ENCODE results near the gene RPS24.
"Not testable (repeated sequence)": the region's sequence is repeated elsewhere in the genome, so short reads cannot be mapped to it uniquely, and the experiment has no call there.

RPS24 gene

DNA sequence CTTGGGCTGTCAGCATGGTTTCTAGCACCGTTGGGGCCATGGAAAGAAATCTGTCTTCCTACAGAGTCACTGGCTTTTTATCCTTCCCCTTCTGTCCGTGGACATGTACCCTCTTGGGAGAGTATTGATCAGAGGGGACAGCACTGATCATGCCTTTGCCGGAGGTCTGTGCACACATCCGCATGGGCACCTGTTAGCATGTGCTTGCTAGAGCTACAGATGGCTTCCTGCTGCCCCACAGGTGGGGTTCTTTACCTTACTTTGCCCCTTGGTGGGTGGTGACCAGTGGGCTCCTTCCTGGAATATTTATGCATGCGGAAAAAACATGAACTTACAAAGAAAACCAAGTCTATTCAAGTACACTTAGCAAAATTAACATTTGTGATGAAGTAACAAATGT, 24.9 kb downstream of the RPS24 start:
- DNase-seq = no peak

DNA sequence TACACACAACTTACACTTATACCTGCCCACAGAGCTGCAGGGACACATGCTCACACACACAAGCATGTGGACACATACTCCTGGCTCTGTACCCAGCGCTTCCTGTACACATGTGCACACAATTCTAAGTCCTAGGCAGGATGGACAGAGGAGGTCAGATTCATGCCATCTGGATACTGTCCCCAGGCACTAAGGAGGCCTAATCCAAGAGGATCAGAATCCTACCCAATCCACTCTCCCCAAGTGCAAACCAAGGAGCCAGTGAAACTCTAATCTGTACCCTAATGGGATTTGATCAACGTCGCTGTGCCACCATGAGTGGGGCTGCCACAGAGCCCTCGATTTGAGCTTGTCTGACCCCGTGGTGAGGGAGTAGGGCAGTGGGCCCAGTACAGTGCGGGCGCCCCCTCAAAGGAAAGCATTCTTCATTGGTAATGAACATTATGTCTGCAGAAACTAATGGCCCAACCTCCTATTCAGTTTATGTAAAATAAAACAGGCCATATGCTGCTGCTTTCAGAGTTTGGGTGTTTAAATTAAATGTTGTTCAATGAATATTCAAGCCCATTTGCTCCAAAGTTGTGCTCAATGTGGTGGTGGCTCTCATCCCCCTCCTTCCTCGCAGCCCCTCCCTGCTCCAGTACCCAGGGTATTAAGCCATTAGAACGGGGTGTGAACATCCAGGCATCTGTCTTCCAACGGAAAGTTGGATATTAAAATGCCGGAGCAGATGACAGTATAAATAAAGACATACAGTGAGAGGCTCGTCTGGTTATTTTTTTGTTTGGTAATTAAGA, 26.4 kb downstream of the RPS24 start:
- DNase-seq = no peak

DNA sequence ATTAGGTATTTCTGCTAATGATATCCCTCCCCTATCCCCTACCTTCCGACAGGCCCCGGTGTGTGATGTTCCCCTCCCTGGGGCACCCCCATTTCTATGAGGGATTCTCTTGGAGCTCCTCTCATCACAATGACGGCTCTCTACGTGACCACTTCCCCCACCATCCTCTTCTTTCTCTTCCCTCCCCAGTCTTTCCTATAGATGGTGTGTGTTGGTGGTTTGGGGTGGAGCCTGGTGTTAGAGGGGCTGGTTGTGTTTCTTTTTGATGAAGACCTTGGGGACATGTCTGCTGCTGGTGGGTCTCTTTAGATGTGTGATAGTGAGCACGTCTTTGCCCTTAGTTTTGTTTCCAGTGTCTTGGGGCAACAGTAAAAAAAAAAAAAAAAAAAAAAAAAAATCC, 28.6 kb downstream of the RPS24 start:
- DNase-seq = no peak

DNA sequence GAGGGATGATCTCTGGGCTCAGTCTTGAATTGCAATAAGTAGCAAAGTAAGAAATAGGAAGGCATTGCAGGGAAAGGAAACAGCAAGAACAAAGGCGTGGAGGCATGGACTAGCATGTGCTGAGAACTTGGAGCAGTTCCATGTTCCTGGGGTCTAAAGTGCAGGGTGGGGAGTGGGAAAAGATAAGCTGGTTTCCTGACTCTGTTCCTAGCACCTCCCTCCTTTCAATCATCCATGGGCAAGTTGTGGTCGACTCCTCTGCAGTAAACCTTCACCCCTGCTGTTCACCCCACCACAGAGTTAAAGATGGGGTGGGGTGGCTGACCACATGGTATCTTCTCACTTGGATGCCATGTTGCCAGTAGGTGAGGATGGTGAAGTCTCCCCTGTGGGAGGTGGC, 29.6 kb downstream of the RPS24 start:
- DNase-seq = no peak

DNA sequence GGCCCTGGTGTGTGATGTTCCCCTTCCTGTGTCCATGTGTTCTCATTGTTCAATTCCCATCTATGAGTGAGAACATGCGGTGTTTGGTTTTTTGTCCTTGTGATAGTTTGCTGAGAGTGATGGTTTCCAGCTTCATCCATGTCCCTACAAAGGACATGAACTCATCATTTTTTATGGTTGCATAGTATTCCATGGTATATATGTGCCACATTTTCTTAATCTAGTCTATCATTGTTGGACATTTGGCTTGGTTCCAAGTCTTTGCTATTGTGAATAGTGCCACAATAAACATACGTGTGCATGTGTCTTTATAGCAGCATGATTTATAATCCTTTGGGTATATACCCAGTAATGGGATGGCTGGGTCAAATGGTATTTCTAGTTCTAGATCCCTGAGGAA, 31.3 kb downstream of the RPS24 start:
- not testable (repeated sequence) for DNase-seq

DNA sequence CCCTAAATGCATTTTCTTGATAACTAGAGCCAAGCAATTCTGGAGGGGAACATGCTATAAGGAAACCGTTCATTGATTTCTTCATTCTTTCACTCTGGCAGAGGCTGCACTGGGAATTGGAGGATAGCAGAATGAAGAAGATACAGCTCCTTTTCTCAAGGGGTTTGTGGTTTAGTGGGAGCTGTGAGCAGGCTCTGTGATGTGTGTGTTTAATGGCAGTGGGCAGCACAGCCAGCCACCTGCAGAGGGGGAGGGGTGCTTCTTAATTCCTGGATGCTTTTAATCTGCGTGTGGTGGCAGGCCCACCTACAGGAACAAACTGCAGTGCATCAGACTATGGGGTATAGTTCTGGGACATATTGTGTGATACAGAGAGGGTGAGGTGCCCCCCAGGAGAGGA, 31.9 kb downstream of the RPS24 start:
- DNase-seq = no peak

DNA sequence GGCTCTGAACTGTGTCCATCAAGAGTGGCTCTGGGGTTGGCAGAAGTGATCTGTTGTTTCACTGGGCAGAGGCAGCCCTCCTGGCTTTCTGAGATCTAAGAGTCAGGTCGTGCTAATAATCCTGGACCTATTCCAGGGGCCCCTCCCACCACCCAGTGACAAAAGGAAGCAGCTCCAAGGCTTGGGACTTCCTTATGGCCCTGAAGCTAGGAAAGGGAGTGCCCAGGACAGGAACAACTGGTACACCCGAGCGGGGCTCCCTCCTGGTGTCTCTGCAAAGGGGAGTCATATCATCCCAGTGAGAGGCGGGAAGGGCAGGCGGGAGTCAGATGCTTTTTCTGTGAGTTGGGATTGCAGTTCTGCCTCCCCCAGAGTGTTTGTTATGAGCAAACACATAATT, 32.3 kb downstream of the RPS24 start:
- no peak for DNase-seq

DNA sequence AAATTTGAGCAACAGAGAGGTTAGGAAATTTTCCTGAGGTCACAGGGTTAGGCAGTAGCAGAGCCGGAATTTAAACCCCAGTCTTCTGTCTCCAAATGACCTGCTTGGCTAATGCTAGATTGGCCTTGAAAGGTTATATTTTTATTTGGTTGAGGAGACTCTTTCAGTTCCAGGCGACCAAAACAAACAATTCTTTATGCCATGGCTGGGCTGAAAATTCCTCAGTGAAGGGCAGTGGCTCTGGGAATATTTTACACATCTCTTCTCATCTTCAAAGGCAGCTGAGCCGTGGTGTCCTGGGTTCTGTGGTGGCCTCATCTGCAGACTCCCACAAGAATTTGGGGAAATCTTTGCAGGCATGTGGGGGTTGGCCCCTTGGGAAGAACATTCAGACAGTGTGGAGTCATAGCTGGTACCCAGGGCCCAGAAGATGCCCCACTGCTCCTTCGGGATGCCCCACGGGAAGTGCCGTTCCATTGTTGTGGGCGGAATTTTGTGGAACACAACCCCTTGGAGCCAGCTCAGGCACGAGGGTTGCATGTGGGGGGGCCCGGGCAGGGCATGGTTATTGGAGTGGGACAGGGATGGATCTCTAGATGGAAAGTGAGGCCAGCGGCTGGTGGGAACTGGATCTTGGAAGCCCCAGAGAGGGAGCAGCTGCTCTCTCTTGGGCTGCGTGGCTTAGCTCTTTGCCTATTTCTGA, 33.2 kb downstream of the RPS24 start:
- DNase-seq = no peak

DNA sequence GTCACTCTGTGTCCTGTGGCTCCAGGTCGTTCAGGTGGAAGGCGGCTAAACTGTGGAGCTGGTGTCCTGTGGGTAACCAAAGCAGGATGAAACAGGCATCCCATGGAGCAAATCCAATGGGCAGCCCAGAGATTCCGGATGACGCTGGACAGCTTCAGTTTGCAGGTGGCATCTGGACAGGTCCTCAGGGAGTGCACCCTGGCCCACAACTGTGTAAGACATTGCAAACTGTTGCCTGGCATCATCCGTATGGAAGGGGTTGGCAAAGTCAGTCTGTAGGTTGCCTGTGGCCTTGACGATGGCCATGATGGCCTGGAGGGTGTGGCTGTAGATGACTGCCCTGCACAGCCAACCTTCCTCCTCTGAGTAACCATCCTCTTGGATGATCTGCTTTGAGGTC, 35.5 kb downstream of the RPS24 start:
- no peak for DNase-seq

DNA sequence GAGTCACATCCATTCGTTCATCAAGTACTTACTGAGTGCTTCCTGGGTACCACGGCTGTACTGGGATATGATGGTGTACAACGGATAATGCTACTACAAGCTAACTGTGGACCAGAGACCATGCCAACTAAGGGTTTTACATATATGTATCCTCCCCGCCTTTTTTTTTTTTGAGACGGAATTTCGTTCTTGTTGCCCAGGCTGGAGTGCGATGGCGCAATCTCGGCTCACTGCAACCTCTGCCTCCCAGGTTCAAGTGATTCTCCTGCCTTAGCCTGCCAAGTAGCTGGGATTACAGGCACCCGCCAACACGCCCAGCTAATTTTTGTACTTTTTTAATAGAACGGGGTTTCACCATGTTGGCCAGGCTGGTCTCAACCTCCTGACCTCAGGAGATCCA, 36.4 kb downstream of the RPS24 start:
- DNase-seq = not testable (repeated sequence)

DNA sequence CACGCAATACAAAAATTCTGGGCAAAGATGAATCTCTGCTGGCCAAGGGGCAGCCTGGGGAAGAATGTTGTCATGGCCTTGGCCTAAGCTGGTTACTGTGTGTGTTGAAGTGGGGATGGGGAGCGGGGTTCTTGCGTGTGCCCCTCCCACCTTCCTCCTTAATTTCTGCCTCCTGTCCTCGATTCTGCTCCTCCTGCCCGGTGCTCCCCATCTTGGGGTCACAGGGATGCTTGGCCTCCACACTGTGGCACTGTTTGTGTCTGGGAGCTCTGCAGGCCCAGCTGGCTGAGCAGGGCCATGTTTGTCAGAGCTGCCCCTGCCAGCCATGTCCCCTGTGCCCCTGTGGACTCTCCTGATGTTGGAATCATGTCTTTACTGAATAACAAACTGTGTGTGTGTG, 37.1 kb downstream of the RPS24 start:
- no peak for DNase-seq

DNA sequence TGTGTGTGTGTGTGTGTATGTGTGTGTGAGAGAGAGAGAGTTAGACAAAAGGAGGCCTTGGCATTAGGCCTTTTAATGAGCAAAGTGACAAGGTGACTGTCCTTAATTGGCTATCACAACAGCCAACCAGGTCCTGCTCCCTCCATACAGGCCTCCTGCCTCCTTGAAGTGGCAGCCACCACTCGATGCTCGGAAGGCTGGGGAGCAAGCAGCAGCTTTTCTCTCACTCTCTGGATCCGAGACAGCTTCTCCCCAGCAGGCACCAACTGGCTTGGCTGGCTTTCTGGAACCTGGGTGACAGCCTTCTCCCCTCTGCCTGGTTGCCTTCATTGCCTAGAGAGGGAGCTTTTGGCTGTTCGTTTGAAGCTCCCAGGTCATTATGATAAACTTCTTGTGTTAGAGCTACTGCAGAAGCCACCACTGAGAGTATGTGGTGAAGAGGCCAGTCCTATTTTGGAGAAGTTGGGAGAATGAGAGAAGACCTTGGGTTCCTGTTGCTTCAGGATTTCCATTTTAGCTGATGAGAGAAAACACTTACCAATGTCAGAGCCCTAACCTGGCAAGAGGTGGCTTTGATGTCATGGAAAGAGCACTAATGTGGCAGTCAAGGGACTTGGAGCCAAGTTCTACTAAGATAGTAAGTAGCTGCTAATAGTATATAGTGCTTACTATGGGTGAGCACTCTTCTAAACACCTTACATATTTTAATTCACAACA, 37.6 kb downstream of the RPS24 start:
- no peak for DNase-seq

DNA sequence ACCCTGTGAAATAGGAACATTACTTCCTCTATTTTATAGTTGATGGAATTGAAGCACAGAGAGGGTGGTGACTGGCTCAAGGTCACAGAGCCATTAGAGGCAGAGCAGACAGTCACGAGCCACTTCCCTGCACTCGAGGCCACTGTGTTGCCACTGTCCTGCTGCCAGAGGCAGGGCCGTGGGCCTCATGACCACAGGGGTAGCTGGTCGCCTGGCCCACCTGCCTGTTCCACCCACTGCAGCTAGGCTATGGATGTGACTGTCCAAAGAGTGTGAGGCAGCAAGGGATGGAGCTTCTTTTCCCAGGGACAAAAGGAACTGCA, 38.2 kb downstream of the RPS24 start:
- no peak for DNase-seq

DNA sequence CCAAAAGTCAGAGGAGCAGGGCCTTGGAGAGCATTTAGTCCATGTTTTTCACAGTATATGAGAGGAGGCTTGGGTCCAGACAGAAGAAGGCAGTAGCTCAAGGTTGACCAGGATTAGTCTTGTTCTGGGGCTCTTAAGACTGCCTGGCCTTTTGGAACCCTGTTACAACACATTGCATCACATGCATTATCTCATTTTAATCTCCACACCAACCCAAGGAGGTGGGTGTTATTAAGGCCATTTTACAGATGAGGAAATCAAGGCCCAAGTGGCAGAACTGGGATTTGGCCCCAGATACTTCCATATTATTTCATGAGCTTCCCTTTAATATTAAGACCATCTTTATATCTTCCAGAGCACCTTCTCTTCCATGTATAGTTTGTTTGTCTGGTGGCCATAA, 38.8 kb downstream of the RPS24 start:
- DNase-seq = no peak

DNA sequence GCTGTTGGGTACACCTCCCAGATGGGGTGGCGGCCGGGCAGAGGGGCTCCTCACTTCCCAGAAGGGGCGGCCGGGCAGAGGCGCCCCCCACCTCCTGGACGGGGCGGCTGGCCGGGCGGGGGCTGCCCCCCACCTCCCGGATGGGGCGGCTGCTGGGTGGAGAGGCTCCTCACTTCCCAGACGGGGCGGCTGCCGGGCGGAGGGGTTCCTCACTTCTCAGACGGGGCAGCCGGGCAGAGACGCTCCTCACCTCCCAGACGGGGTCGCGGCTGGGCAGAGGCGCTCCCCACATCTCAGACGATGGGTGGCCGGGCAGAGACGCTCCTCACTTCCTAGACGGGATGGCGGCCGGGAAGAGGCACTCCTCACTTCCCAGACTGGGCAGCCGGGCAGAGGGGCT, 42.1 kb downstream of the RPS24 start:
- not testable (repeated sequence) for DNase-seq

DNA sequence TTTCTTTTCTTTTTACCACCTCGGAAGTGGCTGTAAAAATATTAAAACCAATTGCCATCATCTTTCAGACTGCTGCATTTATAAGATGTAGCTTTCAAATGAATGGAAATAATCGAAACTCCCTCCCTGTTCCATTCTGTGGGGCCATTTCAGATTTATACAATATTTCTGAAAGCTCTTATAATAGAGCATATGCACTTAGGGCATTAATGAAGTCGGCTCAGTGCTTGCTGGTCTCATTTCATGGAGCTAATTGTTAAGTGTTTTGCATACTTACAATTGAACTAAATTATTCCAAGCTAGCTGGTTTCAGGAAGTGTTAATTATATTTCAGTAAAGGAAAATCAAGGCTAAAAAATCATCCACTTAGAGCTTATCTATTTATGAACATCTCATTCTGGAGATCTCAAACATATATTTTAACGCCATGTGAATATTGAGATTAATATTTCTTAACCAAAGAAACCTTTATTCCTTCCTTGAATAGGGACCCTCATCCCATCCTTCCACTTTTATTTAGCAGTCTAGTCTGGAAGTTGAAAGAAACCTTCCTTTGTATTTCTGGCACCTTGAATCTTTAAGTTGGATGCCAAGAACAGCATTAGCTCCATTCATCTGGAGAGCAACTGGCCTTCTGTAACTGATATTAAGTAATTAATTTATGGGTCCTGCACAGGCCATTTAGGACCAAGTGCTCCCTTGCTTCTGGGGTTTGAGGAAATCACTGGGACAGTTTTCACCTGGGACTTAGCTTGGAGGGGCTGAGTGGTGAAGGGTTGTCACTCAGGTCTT, 45.1 kb downstream of the RPS24 start:
- DNase-seq = no peak

DNA sequence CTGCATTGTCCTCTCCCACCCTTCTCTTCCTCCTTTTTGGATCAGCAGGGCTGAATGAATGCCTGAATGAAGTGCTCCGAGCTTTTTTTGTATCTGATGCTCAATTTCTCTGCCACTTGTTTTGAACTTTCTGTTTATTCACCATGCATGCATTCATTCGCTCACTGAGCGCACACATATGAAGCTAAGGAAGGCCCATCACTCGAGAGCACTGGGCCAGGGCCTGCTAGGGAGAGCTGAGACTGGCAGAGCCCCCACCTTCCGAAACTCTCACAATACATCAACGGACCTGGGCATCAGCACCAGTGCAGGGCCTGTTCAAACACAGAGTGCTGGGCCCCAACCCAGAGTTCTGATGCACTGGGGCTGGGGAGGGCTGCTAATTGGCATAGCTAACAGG, 45.7 kb downstream of the RPS24 start:
- no peak for DNase-seq

DNA sequence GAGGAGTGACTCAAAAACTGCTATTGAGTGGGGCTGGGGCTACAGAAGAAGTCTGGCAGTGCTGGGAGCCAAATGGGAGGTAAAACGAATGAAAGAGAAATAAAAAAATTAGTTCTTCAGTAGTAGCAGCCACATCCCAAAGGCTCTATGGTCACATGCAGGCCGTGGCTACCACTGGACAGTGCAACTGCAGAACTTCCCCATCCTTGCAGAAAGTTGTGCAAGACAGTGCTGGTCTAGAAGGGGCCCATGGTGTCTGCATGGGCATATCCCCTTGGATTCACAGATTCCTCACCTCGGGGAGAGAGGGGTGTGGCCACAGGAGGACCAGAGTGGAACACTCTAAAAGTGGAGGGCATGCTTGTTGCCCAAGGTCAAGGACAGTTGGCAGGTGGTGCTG, 47.6 kb downstream of the RPS24 start:
- DNase-seq = no peak

DNA sequence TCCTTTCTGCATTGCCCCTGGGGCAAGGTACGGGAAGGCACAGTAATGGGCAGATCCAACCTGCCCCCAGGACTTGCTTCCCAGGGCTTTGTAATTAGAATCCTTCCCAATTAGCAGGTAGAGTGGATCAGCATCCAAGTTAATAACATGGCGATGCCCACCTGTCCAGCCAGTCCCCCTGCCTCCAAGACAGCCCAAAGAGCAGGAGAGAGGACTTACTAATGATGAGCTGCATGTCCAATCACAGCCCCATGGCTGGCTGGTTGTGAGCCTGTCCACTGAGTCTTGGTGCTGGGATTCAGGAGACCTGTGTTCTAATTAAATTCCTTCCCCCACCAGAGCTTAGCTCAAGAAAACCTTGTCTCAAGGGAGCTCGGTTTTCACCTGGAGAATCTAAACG, 49.0 kb downstream of the RPS24 start:
- DNase-seq = no peak
